ENCODE data around the gene NDUFS4. TPM values are rescaled to one million over a fixed set of nuclear protein-coding genes. Genes with fewer than 3 reads are reported as not detected.

The NDUFS4 gene
- total RNA-seq, 1 experiment from 2014 or later = 92.9 TPM

DNA sequence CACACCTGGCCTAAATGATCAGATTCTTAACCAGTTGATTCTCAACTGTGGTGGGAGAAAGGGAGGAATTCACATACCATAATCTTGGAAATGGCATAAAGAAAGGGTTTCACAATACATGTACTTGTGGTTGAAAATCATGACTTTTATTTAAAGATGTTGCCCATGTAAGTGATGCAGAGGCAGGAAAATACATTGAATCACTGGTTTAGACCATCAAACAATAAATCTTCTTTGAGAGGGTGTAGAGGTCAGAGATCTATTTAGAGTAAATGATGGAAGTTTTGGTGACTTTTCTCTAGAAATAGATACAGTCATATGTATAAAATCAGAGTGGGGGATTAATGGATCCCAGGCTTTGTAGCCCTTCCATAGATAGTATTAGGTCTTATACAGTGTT lies 15.4 kb downstream of the NDUFS4 start:
- no peak overlapping the region for H4K91ac ChIP-seq (ENCODE audit: insufficient read length, low read depth, low read length)
- H2AK5ac ChIP-seq (ENCODE audit: insufficient read length, low read length) = no peak overlapping the region
- H3K23ac ChIP-seq (ENCODE audit: insufficient read length, low read depth, low read length) = no peak overlapping the region
- H2BK5ac ChIP-seq (ENCODE audit: insufficient read length, low read length) = no peak overlapping the region
- no peak overlapping the region for H3K18ac ChIP-seq (ENCODE audit: insufficient read length, low read depth, low read length)
- H4K5ac ChIP-seq (ENCODE audit: insufficient read length, low read depth, low read length) = no peak overlapping the region
- H2BK12ac ChIP-seq (ENCODE audit: insufficient read length, low read depth, low read length) = no peak overlapping the region
- H3K36me3 Mint-ChIP-seq (ENCODE audit: insufficient read depth in 1 of 3, low read depth in 3 of 3) = no peaks in the 10 kb centered on the region
- H3K9me3 Mint-ChIP-seq = no peaks in the 10 kb centered on the region
- H3K56ac ChIP-seq (ENCODE audit: insufficient read length, low read depth, low read length) = no peak overlapping the region
- no peak for DNase-seq
- H2BK120ac ChIP-seq (ENCODE audit: low read depth, low read length, poor library complexity, severe bottlenecking) = no peak overlapping the region
- no peak overlapping the region for H3K27ac Mint-ChIP-seq
- H3K4me2 ChIP-seq (ENCODE audit: insufficient read depth, insufficient read length, low read length) = no peak overlapping the region
- H4K8ac ChIP-seq (replicated peaks; ENCODE audit: insufficient read length, low read depth, low read length) = no peak overlapping the region
- H3K79me1 ChIP-seq (ENCODE audit: insufficient read depth, low read depth, low read length, poor library complexity, severe bottlenecking) = peaks cover 7% of the 10 kb centered on the region
- no peaks in the 10 kb centered on the region for H4K20me1 ChIP-seq (ENCODE audit: control insufficient read depth, insufficient read depth, insufficient read length)
- 0 out of 2 replicates have a peak, but pooled peaks cover 2% of the 10 kb centered on the region for H3K4me1 ChIP-seq (ENCODE audit: insufficient read depth, low read length)
- no peaks in the 10 kb centered on the region for H3K23me2 ChIP-seq (ENCODE audit: insufficient read length, low read depth, low read length, poor library complexity, severe bottlenecking)
- no peak overlapping the region for H3K4me3 Mint-ChIP-seq
- H3K14ac ChIP-seq (ENCODE audit: insufficient read depth, low read length) = no peak overlapping the region
- TF ChIP-seq, protein P1, sequence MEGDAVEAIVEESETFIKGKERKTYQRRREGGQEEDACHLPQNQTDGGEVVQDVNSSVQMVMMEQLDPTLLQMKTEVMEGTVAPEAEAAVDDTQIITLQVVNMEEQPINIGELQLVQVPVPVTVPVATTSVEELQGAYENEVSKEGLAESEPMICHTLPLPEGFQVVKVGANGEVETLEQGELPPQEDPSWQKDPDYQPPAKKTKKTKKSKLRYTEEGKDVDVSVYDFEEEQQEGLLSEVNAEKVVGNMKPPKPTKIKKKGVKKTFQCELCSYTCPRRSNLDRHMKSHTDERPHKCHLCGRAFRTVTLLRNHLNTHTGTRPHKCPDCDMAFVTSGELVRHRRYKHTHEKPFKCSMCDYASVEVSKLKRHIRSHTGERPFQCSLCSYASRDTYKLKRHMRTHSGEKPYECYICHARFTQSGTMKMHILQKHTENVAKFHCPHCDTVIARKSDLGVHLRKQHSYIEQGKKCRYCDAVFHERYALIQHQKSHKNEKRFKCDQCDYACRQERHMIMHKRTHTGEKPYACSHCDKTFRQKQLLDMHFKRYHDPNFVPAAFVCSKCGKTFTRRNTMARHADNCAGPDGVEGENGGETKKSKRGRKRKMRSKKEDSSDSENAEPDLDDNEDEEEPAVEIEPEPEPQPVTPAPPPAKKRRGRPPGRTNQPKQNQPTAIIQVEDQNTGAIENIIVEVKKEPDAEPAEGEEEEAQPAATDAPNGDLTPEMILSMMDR (conservative IDR thresholded peaks at IDR 0.05) = no peak
- no peak overlapping the region for H2BK20ac ChIP-seq (ENCODE audit: low read depth, low read length, poor library complexity, severe bottlenecking)
- peaks cover 13 to 14% of the 10 kb centered on the region in 2 experiments; a peak in 3 of 4 replicates for H3K4me1 Mint-ChIP-seq
- H3K79me2 ChIP-seq (ENCODE audit: insufficient read depth, low read length) = peaks cover 7% of the 10 kb centered on the region
- no peak overlapping the region for H2BK15ac ChIP-seq (ENCODE audit: low read depth, low read length)
- no peaks in the 10 kb centered on the region for H3K9me3 ChIP-seq (ENCODE audit: control insufficient read depth, low read depth, low read length)
- no peaks in the 10 kb centered on the region for H3K27me3 Mint-ChIP-seq (ENCODE audit: low read depth)
- no peak overlapping the region for H3K4ac ChIP-seq (ENCODE audit: low read depth, low read length)
- no peak overlapping the region for H2AFZ ChIP-seq (ENCODE audit: low read length)
- H3K27ac ChIP-seq (ENCODE audit: insufficient read length, low read depth, low read length) = no peak overlapping the region
- H3K27me3 ChIP-seq (ENCODE audit: insufficient read depth, low read length) = no peaks in the 10 kb centered on the region
- no peak overlapping the region for H3K9ac ChIP-seq (ENCODE audit: extremely low read depth, insufficient read length, low read length)
- H3T11ph ChIP-seq (ENCODE audit: low read length) = no peak overlapping the region
